Stimulated activated CD4-positive, alpha-beta T cell treated with anti-CD3 and anti-CD28 coated beads, Interleukin-4, amount 100 ng/mL, for 48 hours (primary cell): ENCODE measurements around the gene C1orf50.
A peak's percentile ranks its signal among the peaks of the same experiment; 100 is the strongest.

Experiments
- DNase-seq, 2 donors: peaks; one replicate each; pipeline ENCODE4 v3.0.0-alpha.2; 2020; ENCODE audit warnings: low read depth in 2 of 2

C1orf50 gene

DNA sequence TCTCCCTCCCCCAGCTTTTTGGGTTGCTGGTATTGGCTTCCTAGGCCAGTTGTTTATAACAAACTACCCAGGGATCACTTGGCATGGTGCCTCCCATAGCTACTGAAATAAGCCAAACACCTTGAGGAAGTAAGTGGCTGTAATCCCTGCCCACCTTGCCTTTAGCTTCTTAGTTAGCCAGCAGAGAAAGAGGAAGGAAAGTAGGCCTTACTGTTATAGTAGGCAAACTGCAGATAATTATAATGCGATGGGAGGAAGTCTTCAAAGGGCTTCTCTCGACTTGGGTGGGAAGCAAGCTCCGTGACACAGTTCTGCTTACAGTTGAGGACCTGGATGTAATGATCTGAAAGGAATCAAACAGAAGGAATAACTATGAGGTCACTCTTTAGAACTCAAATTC lies 8.4 kb upstream of the C1orf50 start:
- DNase-seq, result no peak

- no peak for DNase-seq
Measured at GRCh38 chr1:42759114-42759513, 7.9 kb upstream of the C1orf50 start.

DNA sequence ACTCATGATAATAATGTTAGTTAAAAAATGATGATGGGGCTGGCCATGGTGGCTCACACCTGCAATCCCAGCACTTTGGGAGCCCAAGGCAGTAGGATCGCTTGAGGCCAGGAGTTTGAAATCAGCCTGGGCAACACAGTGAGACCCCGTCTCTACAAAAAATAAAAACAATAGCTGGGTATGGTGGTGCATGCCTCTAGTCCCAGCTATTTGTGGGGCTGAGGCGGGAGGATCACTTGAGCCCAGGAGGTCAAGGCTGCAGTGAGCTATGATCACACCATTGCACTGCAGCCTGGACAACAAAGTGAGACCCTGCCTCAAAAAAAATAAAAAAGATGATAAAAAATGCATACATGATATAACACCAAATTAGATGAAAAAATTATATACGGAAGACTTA lies 5.5 kb upstream of the C1orf50 start:
- DNase-seq, result no peak

DNA sequence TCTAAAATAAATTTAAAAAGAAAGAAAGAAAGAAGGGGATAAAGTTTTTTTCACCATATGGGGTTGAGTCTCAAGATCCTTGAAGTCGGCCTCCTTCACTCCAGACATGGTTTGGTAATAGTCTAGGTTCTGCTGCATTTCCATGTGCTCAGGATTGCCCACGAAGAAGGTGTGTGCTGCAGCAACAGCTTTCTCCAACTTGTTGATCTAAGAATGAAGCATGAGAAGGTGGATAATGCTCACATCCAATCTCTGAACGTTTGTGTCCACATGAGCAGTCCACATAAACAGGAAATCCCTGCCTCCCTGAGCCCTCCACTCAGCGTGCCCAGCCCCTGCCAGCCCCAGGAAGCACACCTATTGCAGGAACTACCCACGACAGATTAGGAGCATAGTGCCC lies 4.8 kb upstream of the C1orf50 start:
- DNase-seq, result no peak

DNA sequence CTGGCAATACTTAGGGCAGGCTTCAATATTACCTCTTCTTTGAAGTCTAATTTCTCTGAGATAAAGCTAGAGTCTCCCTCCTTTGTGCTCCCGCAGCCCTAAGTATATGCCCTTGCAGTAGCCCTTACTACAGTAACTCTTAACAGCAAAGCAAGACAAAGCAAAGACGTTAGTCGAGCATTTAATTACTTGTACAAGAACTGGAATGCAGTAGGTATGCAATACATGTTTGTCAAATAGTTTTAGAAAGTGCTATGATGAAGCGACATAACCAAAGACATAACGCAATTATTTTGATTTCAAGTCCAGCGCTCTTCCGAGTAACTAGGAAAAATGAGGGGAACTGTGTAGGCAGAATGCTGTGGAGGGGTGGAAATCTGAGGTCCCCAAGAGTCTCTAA lies 1.8 kb upstream of the C1orf50 start:
- DNase-seq, result no peak

GRCh38 chr1:42765832-42766740 lies 963 bp upstream of the C1orf50 start:
- peak; percentile 44 to 45 for DNase-seq

GRCh38 chr1:42767510-42768000 lies 506 bp downstream of the C1orf50 start:
- DNase-seq, result no peak

DNA sequence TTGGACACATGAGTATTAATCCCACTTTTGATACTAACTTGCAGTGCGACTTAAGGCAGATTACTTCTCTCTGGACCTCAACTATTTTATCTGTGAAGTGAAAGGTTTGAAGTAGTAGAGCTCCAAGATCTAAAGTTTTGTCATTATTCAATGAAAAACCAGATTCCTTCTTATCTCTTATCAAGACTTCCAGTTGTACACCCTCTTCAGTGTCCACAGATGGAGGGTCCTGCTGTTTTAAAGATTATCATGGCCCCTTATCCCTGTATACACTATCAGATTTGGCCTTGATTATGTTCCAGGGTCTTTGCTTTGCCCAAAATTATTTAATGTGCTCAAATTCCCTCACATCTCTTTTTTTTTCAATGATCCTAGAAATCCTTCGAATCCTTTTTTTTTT lies 1.1 kb downstream of the C1orf50 start:
- DNase-seq, result no peak

GRCh38 chr1:42769811-42770210 lies 2.8 kb downstream of the C1orf50 start:
- DNase-seq, result no peak

DNA sequence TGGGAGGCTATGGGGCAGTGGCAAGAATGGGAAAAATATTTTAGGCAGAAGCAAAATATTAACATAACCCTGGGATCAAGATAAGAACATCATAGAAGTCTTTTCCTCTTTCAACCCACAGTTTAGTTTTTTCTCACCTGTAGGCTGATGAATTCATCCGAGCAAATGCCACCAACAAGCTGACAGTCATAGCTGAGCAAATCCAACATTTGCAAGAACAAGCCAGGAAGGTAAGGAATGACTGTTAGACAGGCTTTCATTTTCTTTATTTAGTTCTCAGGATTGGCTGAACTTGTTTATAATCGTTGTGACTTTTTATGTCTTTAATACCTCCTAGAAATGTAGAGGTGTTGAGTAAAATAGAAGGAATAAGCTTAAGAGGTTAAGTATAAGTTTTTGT lies 6.4 kb downstream of the C1orf50 start:
- DNase-seq, result no peak

DNA sequence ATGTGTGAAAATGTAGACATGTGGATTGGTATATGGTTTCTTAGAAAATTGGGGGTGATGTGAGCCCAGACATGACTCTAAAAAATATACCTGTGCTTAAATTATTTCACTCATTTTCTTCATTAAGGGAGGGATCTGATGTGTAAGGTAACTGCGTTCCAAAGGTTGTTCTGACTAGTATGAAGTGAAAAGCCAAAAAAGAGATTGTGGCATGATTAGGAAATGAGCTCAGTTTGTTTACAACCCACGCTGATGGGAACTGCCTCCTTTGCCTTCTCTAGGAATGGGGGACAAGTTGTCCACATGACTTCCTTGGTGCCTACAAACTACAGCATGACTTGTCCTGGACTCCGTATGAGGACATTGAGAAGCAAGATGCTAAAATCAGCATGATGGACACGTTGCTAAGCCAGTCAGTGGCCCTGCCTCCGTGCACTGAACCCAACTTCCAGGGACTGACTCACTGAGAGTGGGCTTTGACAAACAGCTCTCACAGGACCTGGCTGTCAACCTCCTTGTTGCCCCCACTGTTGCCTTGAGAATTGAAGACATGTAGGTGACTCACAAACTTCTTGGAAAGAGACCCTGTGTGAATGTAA lies 8.0 kb downstream of the C1orf50 start:
- no peak for DNase-seq

DNA sequence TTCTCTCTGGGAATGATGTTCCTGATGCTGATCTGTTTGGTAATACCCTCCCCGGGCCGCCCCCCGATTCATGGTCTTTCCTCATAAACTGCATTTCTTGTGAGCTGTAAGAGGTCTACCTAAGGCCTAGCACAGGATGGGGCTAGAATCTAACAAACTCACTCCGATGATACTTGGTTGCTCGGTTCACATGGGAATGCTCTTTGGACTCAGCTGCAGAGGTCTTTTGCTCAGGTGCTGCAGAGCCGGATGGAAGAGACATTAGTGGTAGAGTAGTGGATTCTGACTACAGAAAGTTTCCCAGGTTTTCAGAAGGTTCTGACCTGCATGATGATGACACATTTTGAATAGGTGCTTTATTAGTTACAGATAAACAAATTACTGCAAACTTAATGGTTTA lies 9.5 kb downstream of the C1orf50 start:
- DNase-seq, result no peak

DNA sequence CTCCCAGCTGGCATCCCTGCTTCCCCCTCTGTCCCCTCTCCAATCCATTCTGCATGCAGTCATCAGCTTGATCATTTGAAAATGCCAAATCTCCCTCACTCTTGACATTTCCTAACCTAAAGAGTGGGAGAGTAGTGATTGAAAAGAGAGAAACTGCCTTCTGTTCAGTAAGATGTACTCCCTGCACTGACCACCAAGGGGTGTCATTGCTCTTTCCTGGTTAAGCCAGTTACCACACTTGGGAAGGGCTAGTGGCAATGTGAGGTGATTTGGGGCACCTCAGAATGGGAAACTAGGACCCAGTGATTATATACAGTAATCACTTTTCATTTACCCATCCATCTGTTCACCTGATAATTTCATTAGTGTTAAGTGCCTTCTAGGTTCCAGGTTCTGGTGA lies 10.8 kb downstream of the C1orf50 start:
- no peak for DNase-seq

GRCh38 chr1:42779725-42780124 lies 12.7 kb downstream of the C1orf50 start:
- no peak for DNase-seq

GRCh38 chr1:42780176-42780575 lies 13.1 kb downstream of the C1orf50 start:
- DNase-seq, result no peak

DNA sequence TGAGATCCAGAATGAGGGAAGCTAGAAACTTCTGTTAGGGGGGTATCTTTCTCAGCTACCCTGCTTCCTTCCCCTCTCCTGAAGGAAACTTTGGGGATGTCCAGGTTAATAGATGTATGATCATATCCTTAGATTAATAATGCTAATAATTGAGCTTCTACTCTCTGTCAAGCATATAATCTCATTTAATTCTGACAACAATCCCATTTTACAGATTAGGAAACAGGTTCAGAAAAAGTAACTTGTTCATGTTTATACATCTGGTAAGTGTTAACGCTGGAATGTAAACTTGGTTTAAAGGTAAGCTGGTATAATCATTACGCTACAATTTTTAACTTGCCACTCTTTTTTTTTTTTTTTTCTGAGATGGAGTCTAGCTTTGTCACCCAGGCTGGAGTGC lies 16.0 kb downstream of the C1orf50 start:
- no peak for DNase-seq

- DNase-seq, result no peak
Measured at GRCh38 chr1:42784547-42784945, 17.5 kb downstream of the C1orf50 start.

- DNase-seq, result peak in 1 of 2 donors; percentile 20
Measured at GRCh38 chr1:42784946-42785693, 18.1 kb downstream of the C1orf50 start, which contains the start of gene TMEM269. TMEM269 (plus strand) TSS chr1:42784991; CDS start chr1:42789894, 4,903 bp downstream.

DNA sequence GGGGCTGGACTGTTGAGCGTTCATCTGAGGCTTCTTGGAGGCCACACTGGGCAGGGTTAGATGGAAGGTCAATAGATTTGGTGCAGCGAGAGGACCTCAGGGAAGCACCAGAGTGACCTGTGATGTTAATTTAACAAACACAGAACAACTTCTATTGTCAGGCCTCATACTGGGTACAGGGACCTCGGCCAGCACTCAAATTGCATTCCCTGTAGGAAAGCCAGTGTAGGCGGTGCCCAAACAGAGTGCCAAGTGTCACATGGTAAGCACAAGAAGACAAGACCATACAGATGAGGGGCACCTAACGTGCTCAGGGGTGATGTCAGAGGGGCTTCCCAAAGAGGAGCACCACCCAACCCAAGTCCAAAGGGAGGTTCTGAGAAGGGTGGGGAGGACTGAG lies 19.0 kb downstream of the C1orf50 start:
- no peak for DNase-seq

- no peak for DNase-seq
Measured at GRCh38 chr1:42788021-42788420, 21.0 kb downstream of the C1orf50 start.

DNA sequence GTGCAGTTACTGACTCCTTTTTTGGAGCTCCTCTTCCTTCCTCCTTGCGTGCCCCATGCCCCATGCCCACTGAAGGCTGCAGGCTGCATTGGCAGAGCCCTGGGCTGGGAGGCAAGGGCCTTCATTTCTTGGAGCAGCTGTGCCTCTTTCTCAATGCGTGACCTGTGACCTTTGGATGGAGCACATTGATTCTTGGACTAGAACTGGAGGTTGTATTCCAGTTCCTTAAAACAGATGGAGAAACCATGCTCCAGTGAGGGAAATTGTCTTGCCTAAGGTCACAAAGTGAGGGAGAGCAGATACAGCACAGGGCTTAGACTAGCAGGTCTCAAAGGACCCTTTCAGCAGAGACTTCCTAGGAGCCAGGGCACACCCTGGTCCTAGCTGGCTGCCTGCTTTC lies 26.8 kb downstream of the C1orf50 start:
- DNase-seq, result no peak

DNA sequence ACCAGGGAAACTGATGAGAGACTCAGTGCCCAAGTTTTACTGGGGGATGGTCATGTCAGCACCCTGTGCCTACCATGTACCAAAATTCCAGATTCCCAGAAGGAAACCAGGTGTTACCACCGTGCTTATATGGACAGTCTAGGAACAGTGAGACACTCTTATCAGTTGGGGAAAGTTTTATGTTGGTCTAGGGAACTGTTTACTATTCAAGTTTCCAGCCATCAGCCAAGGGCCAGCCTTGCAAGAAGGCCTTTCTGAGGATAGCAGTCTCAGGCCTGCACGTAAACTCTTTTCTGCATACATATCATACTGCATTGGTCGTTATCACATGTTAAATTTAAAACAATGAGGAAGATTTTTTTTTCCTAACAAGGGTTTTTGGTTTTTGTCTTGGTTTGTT lies 30.4 kb downstream of the C1orf50 start:
- no peak for DNase-seq
